ENCODE results near the gene ZFAND3. TPM values are rescaled to one million over a fixed set of nuclear protein-coding genes. Genes with fewer than 3 reads are reported as not detected.

The ZFAND3 gene
- total RNA-seq, 1 donor from 2014 or later = 66.9 TPM

DNA sequence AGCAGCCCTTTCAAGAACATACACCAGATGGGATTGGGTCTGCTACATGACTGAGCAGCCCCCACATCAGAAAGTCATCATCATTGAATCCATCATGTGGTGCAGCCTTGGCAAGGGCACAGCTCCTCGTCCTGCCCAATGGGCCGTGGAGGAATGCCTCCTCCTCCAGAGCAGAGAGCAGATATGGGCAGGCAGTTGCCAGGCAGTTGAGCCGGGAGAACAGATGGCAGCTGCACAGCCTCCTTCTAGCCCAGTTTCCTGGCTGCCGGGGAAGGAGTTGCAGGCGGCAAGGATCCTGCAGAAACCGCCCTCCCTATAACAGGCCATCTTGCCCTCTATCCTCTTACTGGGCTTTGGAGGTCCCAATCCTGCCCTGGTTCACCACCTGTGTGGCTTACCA is 11.9 kb upstream of the ZFAND3 start:
- no peak for DNase-seq (ENCODE audit: extremely low spot score, unreplicated experiment)
- peak overlapping the region; percentile 68 for H3K27ac Mint-ChIP-seq
- no peaks in the 10 kb centered on the region for H3K9me3 Mint-ChIP-seq
- peaks cover 4% of the 10 kb centered on the region for H3K27me3 Mint-ChIP-seq
- peak; percentile 12 for TF ChIP-seq CTCF (conservative IDR thresholded peaks at IDR 0.05)
- peak overlapping the region; percentile 21 for H3K4me3 Mint-ChIP-seq
- H3K4me1 Mint-ChIP-seq (ENCODE audit: unreplicated experiment) = peaks cover 16% of the 10 kb centered on the region
- H3K36me3 Mint-ChIP-seq = no peaks in the 10 kb centered on the region

GRCh38 chr6:37809197-37809543 is 10.4 kb upstream of the ZFAND3 start:
- DNase-seq (ENCODE audit: extremely low spot score, unreplicated experiment) = no peak
- peaks cover 16% of the 10 kb centered on the region for H3K4me1 Mint-ChIP-seq (ENCODE audit: unreplicated experiment)
- H3K27ac Mint-ChIP-seq = peak overlapping the region; percentile 6
- H3K9me3 Mint-ChIP-seq = no peaks in the 10 kb centered on the region
- no peaks in the 10 kb centered on the region for H3K36me3 Mint-ChIP-seq
- TF ChIP-seq CTCF (conservative IDR thresholded peaks at IDR 0.05) = no peak
- H3K4me3 Mint-ChIP-seq = peak overlapping the region; percentile 10
- peaks cover 4% of the 10 kb centered on the region for H3K27me3 Mint-ChIP-seq

DNA sequence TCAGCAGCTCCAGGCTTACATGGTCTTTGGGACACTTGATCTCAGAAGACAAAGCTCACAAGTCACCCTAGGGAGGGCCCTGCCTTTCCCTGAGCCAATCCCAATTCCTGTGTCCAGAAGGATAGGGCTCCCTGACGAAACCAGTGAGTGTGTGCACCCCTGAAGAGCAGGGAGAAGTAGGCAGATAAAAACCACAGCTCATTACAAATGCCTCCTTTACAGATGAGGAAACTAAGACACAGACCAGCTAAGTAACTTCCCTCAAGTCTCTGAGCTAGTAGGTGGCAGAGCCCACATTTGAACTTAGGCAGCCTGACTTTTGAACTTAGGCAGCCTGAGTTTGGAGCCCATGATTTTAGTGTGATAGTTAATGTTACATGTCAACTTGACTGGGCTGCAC is 6.7 kb upstream of the ZFAND3 start:
- TF ChIP-seq CTCF (conservative IDR thresholded peaks at IDR 0.05) = no peak
- no peaks in the 10 kb centered on the region for H3K36me3 Mint-ChIP-seq
- no peaks in the 10 kb centered on the region for H3K9me3 Mint-ChIP-seq
- H3K4me1 Mint-ChIP-seq (ENCODE audit: unreplicated experiment) = peaks cover 19% of the 10 kb centered on the region
- no peak for DNase-seq (ENCODE audit: extremely low spot score, unreplicated experiment)
- H3K27me3 Mint-ChIP-seq = peaks cover 4% of the 10 kb centered on the region
- no peak overlapping the region for H3K27ac Mint-ChIP-seq
- H3K4me3 Mint-ChIP-seq = no peak overlapping the region

GRCh38 chr6:37814374-37814773 is 5.2 kb upstream of the ZFAND3 start:
- H3K27ac Mint-ChIP-seq = no peak overlapping the region
- H3K27me3 Mint-ChIP-seq = no peaks in the 10 kb centered on the region
- DNase-seq (ENCODE audit: extremely low spot score, unreplicated experiment) = no peak
- H3K36me3 Mint-ChIP-seq = no peaks in the 10 kb centered on the region
- TF ChIP-seq CTCF (conservative IDR thresholded peaks at IDR 0.05) = no peak
- peaks cover 8% of the 10 kb centered on the region for H3K4me1 Mint-ChIP-seq (ENCODE audit: unreplicated experiment)
- H3K4me3 Mint-ChIP-seq = no peak overlapping the region
- H3K9me3 Mint-ChIP-seq = no peaks in the 10 kb centered on the region

GRCh38 chr6:37816599-37817375 is 2.7 kb upstream of the ZFAND3 start:
- no peak for TF ChIP-seq CTCF (conservative IDR thresholded peaks at IDR 0.05)
- Mint-ChIP-seq H3K36me3 (no peaks in the 10 kb centered on the region), H3K27ac (peak overlapping the region; percentile 33), H3K4me3 (peak overlapping the region; percentile 82), H3K27me3 (no peaks in the 10 kb centered on the region), H3K9me3 (no peaks in the 10 kb centered on the region), H3K4me1 (ENCODE audit: unreplicated experiment) (peaks cover 20% of the 10 kb centered on the region)
- no peak for DNase-seq (ENCODE audit: extremely low spot score, unreplicated experiment)

All from type B pancreatic cell (in vitro differentiated cells).